Activated CD8-positive, alpha-beta T cell treated with anti-CD3 and anti-CD28 coated beads for 36 hours (primary cell): ENCODE results near the gene CENPT. TPM values are rescaled to one million over a fixed set of nuclear protein-coding genes. Genes with fewer than 3 reads are reported as not detected.
A peak's percentile ranks its signal among the peaks of the same experiment; 100 is the strongest.

Experiments used
- ATAC-seq: fragments of 200-7000 bp; cut with Tn5 transposase; one replicate; pipeline ENCODE4 v1.10.0; 2021; ENCODE audit warnings: mild to moderate bottlenecking, moderate library complexity
- CTCF ChIA-PET: fragments of 350-600 bp; sonication (Branson Sonifier 250); formaldehyde crosslinking; loops from one replicate; lab custom pipeline; 2021; ENCODE audit warnings: antibody characterized with exemption; lab: Charles Lee
- POLR2A ChIA-PET: fragments of 350-600 bp; sonication (Branson Sonifier 250); formaldehyde crosslinking; loops from one replicate; lab custom pipeline; 2021; ENCODE audit warnings: antibody characterized with exemption; lab: Charles Lee
- DNase-seq: peaks from one replicate; pipeline ENCODE4 v3.0.0-alpha.2; 2020
- H3K27ac Mint-ChIP-seq: one replicate; pipeline ENCODE4 v1.8.0; 2021; ENCODE audit warnings: mild to moderate bottlenecking, mixed read lengths
- H3K27me3 Mint-ChIP-seq: one replicate; pipeline ENCODE4 v1.8.0; 2021; ENCODE audit warnings: mixed read lengths
- H3K36me3 Mint-ChIP-seq: one replicate; pipeline ENCODE4 v1.8.0; 2021; ENCODE audit warnings: low read depth, mixed read lengths
- H3K4me1 Mint-ChIP-seq: one replicate; pipeline ENCODE4 v1.8.0; 2021; ENCODE audit warnings: low read depth, mixed read lengths
- H3K4me3 Mint-ChIP-seq: one replicate; pipeline ENCODE4 v1.8.0; 2021; ENCODE audit warnings: mild to moderate bottlenecking, moderate library complexity, mixed read lengths
- H3K9me3 Mint-ChIP-seq: one replicate; pipeline ENCODE4 v1.8.0; 2021; ENCODE audit warnings: mixed read lengths
- CTCF ChIP-seq: fragments of 200-600 bp; IDR thresholded peaks from one replicate; pipeline ENCODE4 v1.8.0; 2022; ENCODE audit warnings: antibody characterized with exemption, mild to moderate bottlenecking
- intact Hi-C: fragments of 100-400 bp; cut with micrococcal nuclease; formaldehyde crosslinking; loops from one replicate; pipeline ENCODE4 v1.10.0; 2022
- total RNA-seq, 2 experiments: library from RNA; stranded (reverse); gene quantifications; one replicate each; pipeline ENCODE4 v1.2.3, GENCODE V29; 2021

Gene CENPT
- total RNA-seq, 2 experiments from 2014 or later: 40.4 to 42.2 TPM

DNA sequence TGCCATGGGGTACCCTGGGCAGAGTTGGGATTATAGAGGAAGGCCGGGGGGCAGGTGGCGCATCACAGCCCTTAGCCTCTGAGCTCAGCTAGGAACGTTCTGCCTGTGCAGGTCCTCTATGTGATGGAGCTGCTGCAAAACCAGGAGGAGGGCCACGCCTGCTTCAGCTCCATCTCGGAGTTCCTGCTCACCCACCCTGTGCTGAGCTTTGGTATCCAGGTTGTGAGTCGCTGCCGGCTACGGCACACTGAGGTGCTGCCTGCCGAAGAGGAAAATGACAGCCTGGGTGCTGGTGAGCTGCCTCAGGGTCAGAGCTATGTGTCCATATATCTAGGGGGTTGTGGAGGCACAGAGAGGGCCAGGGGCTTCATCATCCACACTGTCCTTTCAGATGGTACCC, 31.4 kb upstream of the CENPT start:
- Mint-ChIP-seq H3K27ac (no peak overlapping the region), H3K27me3 (no peaks in the 10 kb centered on the region), H3K4me3 (no peak overlapping the region), H3K9me3 (no peaks in the 10 kb centered on the region), H3K36me3 (peaks cover 35% of the 10 kb centered on the region), H3K4me1 (peaks cover 21% of the 10 kb centered on the region)
- ChIA-PET POLR2A (interaction anchor here (0.7 to 2.7 kb wide), 3 partner anchors 9 to 82 kb away, joined by 3 to 11 read pairs (median 3); partner anchors contain the start of gene PSMB10), CTCF (interaction anchor here (1.5 to 1.9 kb wide), 2 partner anchors 50 to 62 kb away, joined by 3 to 6 read pairs; no protein-coding TSS in a partner anchor)
- TF ChIP-seq CTCF: no peak
- DNase-seq (no peak), ATAC-seq (no peak)
- intact Hi-C loops: no loop called here

GRCh38 chr16:67878232-67878631, 30.7 kb upstream of the CENPT start:
- ATAC-seq (no peak), DNase-seq (no peak)
- Mint-ChIP-seq H3K27ac (no peak overlapping the region), H3K4me1 (peaks cover 22% of the 10 kb centered on the region), H3K9me3 (no peaks in the 10 kb centered on the region), H3K36me3 (peaks cover 33% of the 10 kb centered on the region), H3K4me3 (no peak overlapping the region), H3K27me3 (no peaks in the 10 kb centered on the region)
- POLR2A ChIA-PET: interaction anchor here (1.3 to 2.7 kb wide), 2 partner anchors 10 to 57 kb away, joined by 3 to 11 read pairs; partner anchors contain the start of gene PSMB10
- intact Hi-C loops: no loop called here
- CTCF ChIA-PET: interaction anchor here (1.5 to 1.9 kb wide), 2 partner anchors 51 to 62 kb away, joined by 3 to 6 read pairs; no protein-coding TSS in a partner anchor
- no peak for TF ChIP-seq CTCF

DNA sequence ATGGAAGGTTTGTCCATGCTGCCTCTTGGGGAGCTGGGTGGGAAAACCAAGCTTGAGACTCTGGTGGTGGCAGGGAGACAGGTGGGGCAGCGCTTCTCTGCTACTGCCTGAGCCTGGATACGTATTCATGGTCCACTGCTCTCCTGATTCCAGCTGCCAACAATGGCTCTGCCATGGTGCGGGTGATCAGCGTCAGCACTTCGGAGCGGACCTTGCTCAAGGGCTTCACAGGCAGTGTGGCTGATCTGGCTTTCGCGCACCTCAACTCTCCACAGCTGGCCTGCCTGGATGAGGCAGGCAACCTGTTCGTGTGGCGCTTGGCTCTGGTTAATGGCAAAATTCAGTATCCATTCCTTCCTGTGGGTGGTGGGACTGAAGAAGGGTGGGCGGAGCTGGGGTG, 29.6 kb upstream of the CENPT start:
- POLR2A ChIA-PET: interaction anchor here (1.3 kb wide), 1 partner anchor 11 kb away, joined by 3 read pairs; no protein-coding TSS in a partner anchor
- ATAC-seq: no peak
- Mint-ChIP-seq H3K36me3 (peaks cover 33% of the 10 kb centered on the region), H3K27me3 (no peaks in the 10 kb centered on the region), H3K4me3 (no peak overlapping the region), H3K4me1 (peaks cover 27% of the 10 kb centered on the region), H3K27ac (no peak overlapping the region), H3K9me3 (no peaks in the 10 kb centered on the region)
- DNase-seq: no peak
- CTCF ChIA-PET: interaction anchor here (1.5 kb wide), 2 partner anchors 9 to 61 kb away, joined by 5 to 7 read pairs; no protein-coding TSS in a partner anchor
- intact Hi-C loops: no loop called here
- TF ChIP-seq CTCF: no peak

DNA sequence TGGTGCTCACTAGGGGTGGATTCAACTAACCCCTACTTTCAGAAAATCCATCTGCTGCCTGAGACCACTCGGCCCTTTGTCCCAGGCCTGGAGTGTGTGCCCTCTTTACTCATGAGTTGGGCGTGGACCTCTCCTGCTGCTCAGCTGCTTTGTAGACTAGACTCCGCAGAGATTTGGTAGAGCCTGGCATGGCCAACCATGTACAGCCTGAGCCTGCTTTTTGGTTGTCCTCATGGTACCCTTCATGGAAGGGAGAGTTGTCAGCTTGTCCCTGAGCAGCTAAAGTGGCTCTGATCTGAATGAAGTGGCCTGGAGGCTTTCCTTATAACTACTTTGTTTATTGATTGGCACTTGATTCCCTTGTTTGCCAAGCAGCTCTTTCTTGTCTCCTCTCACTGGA, 26.9 kb upstream of the CENPT start:
- intact Hi-C loops: no loop called here
- DNase-seq: no peak
- ATAC-seq: no peak
- Mint-ChIP-seq H3K4me1 (peaks cover 27% of the 10 kb centered on the region), H3K27me3 (no peaks in the 10 kb centered on the region), H3K36me3 (peaks cover 25% of the 10 kb centered on the region), H3K27ac (peak overlapping the region; percentile 93), H3K9me3 (no peaks in the 10 kb centered on the region), H3K4me3 (peak overlapping the region; percentile 82)
- POLR2A ChIA-PET: interaction anchor here (0.6 to 2.4 kb wide), 6 partner anchors 14 to 109 kb away, joined by 3 to 12 read pairs (median 4); partner anchors contain the start of genes CENPT, NUTF2 and PSKH1
- TF ChIP-seq CTCF: no peak
- CTCF ChIA-PET: interaction anchor here (1.4 to 3.0 kb wide), 2 partner anchors 9 to 58 kb away, joined by 10 to 33 read pairs; partner anchors contain the start of gene NRN1L
